Muscle of leg (tissue), 16 donors: ENCODE measurements around the gene OXCT2. TPM values are rescaled to one million over a fixed set of nuclear protein-coding genes. Genes with fewer than 3 reads are reported as not detected.
"Not testable (repeated sequence)": the region's sequence is repeated elsewhere in the genome, so short reads cannot be mapped to it uniquely, and the experiment has no call there.

Experiments
- DNase-seq: peaks from one replicate; pipeline ENCODE4 v3.0.0; 2013
- H3K27ac ChIP-seq: one replicate; pipeline ENCODE4 v1.5.1; 2013; ENCODE audit warnings: mild to moderate bottlenecking, low read length, control low read depth
- H3K27me3 ChIP-seq: one replicate; pipeline ENCODE4 v1.6.1; 2013; ENCODE audit warnings: low read length; ENCODE audit not compliant: control insufficient read depth, insufficient read depth
- H3K36me3 ChIP-seq: one replicate; pipeline ENCODE4 v1.6.1; 2013; ENCODE audit warnings: low read length; ENCODE audit not compliant: control insufficient read depth, insufficient read depth
- H3K4me1 ChIP-seq: one replicate; pipeline ENCODE4 v1.6.1; 2013; ENCODE audit warnings: low read length; ENCODE audit not compliant: control insufficient read depth, insufficient read depth
- H3K4me3 ChIP-seq: one replicate; pipeline ENCODE4 v1.5.1; 2013; ENCODE audit warnings: low read length, control low read depth
- H3K9me3 ChIP-seq: replicated peaks from 2 replicates; pipeline ENCODE4 v1.6.1; 2013; ENCODE audit warnings: low read depth, low read length; ENCODE audit not compliant: control insufficient read depth
- WGBS: methylation state at CpG from one replicate; pipeline ENCODE4 v1.1.5; 2013; ENCODE audit warnings: missing lambda C conversion rate; ENCODE audit not compliant: insufficient coverage; 5-methylcytosine and 5-hydroxymethylcytosine counted together
- long read RNA-seq, 11 donors: transcript quantifications; one replicate each; lab custom pipeline, GENCODE V29; 2026
- polyA plus RNA-seq, 8 donors: library from polyadenylated mRNA; unstranded; fragments of 120-200 nt; gene quantifications; one replicate each; pipeline versions ENCODE4 v1.2.1 to v1.2.3, GENCODE V29; 2013; ENCODE audit warnings: inconsistent platforms in 1 of 8, low replicate concordance in 1 of 8; ENCODE audit not compliant: insufficient read length in 8 of 8, insufficient read depth in 1 of 8
- total RNA-seq: library from RNA; stranded (reverse); fragments of 120-200 nt; gene quantifications from one replicate; pipeline ENCODE4 v1.2.4, GENCODE V29; 2013

Gene OXCT2
- total RNA-seq (0.44 TPM), polyA plus RNA-seq (under 1 TPM in 6 of 8 donors, not detected in 2; 0.09 to 0.47 (median 0.30) TPM)
- long read RNA-seq, donor 1: 0 reads
- long read RNA-seq, donor 2: 0 reads
- long read RNA-seq, donor 3: 0 reads
- long read RNA-seq, donor 4: 0 reads
- long read RNA-seq, donor 5: 0 reads
- long read RNA-seq, donor 6: 0 reads
- long read RNA-seq, donor 7: 0 reads
- long read RNA-seq, donor 8: 0 reads
- long read RNA-seq, donor 9: 0 reads
- long read RNA-seq, donor 10: 0 reads
- long read RNA-seq, donor 11: 0 reads

GRCh38 chr1:39771022-39771532, at the start of gene OXCT2:
TSS of gene OXCT2 (minus strand) at chr1:39771348. CDS start at chr1:39771255, 93 bp downstream.
- not testable (repeated sequence) for H3K4me3 ChIP-seq

GRCh38 chr1:39819091-39819812, 48.1 kb upstream of the OXCT2 start:
- DNase-seq: no peak
- Histone ChIP-seq H3K27me3 (peaks cover 4% of the 10 kb centered on the region), H3K9me3 (no peaks in the 10 kb centered on the region), H3K27ac (no peak overlapping the region), H3K36me3 (no peaks in the 10 kb centered on the region), H3K4me3 (no peak overlapping the region), H3K4me1 (no peaks in the 10 kb centered on the region)
- WGBS: 87% methylated on average over 21 of the region's 22 CpGs

More at GRCh38 chr1:39771022-39771532, at the start of gene OXCT2:
- 0% methylated on average over 9 of the region's 57 CpGs for WGBS
- H3K36me3 ChIP-seq, H3K9me3 ChIP-seq, DNase-seq, H3K27me3 ChIP-seq, H3K4me1 ChIP-seq, H3K27ac ChIP-seq: not testable (repeated sequence)

- H3K27me3 ChIP-seq: peaks cover 4% of the 10 kb centered on the region
- H3K27ac ChIP-seq: no peak overlapping the region
- no peaks in the 10 kb centered on the region for H3K36me3 ChIP-seq
- 100% methylated on average over 2 of the region's 2 CpGs for WGBS
- no peak overlapping the region for H3K4me3 ChIP-seq
- H3K9me3 ChIP-seq: no peaks in the 10 kb centered on the region
- DNase-seq: no peak
- no peaks in the 10 kb centered on the region for H3K4me1 ChIP-seq
These were observed 47.3 kb upstream of the OXCT2 start for GRCh38 chr1:39818482-39818881.

GRCh38 chr1:39817091-39817932, 46.2 kb upstream of the OXCT2 start:
- not testable (repeated sequence) for H3K4me1 ChIP-seq, H3K36me3 ChIP-seq, H3K4me3 ChIP-seq, H3K27me3 ChIP-seq, H3K27ac ChIP-seq, H3K9me3 ChIP-seq
- DNase-seq: peak; percentile 34
- WGBS: 44% methylated on average over 16 of the region's 24 CpGs

GRCh38 chr1:39816415-39817090, 45.4 kb upstream of the OXCT2 start:
- DNase-seq: peak; percentile 75
- Histone ChIP-seq H3K27ac (no peak overlapping the region), H3K4me1 (no peaks in the 10 kb centered on the region), H3K9me3 (no peaks in the 10 kb centered on the region), H3K27me3 (peaks cover 4% of the 10 kb centered on the region), H3K36me3 (no peaks in the 10 kb centered on the region), H3K4me3 (no peak overlapping the region)
- 6% methylated on average over 8 of the region's 11 CpGs for WGBS

GRCh38 chr1:39812913-39813312, 41.8 kb upstream of the OXCT2 start:
- no peak for DNase-seq
- Histone ChIP-seq H3K36me3 (no peaks in the 10 kb centered on the region), H3K9me3 (no peaks in the 10 kb centered on the region), H3K4me3 (no peak overlapping the region), H3K27ac (no peak overlapping the region), H3K4me1 (no peaks in the 10 kb centered on the region), H3K27me3 (peaks cover 4% of the 10 kb centered on the region)
- WGBS: no CpG with 5 or more reads among the region's 3 CpGs

- DNase-seq: no peak
- Histone ChIP-seq H3K27me3 (no peaks in the 10 kb centered on the region), H3K9me3 (no peaks in the 10 kb centered on the region), H3K4me3 (no peak overlapping the region), H3K36me3 (no peaks in the 10 kb centered on the region), H3K27ac (no peak overlapping the region), H3K4me1 (no peaks in the 10 kb centered on the region)
- WGBS: no CpG with 5 or more reads among the region's 8 CpGs
These were observed 37.8 kb upstream of the OXCT2 start for GRCh38 chr1:39808784-39809517.

GRCh38 chr1:39805385-39805784, 34.2 kb upstream of the OXCT2 start:
- Histone ChIP-seq H3K4me1 (no peaks in the 10 kb centered on the region), H3K9me3 (no peaks in the 10 kb centered on the region), H3K27ac (no peak overlapping the region), H3K36me3 (no peaks in the 10 kb centered on the region), H3K4me3 (no peak overlapping the region), H3K27me3 (no peaks in the 10 kb centered on the region)
- no peak for DNase-seq
- no CpG with 5 or more reads among the region's 2 CpGs for WGBS

- Histone ChIP-seq H3K27ac (no peak overlapping the region), H3K36me3 (no peaks in the 10 kb centered on the region), H3K4me3 (no peak overlapping the region), H3K4me1 (peaks cover 5% of the 10 kb centered on the region), H3K9me3 (no peaks in the 10 kb centered on the region), H3K27me3 (no peaks in the 10 kb centered on the region)
- no peak for DNase-seq
- WGBS: 85% methylated on average over 13 of the region's 14 CpGs
These were observed 31.5 kb upstream of the OXCT2 start for GRCh38 chr1:39802496-39803260.
